ENCODE data around the gene RAPGEF2.
"Not testable (repeated sequence)": the region's sequence is repeated elsewhere in the genome, so short reads cannot be mapped to it uniquely, and the experiment has no call there.

Gene RAPGEF2

GRCh38 chr4:159101988-159102621 is 774 bp upstream of the RAPGEF2 start:
- DNase-seq = no peak

DNA sequence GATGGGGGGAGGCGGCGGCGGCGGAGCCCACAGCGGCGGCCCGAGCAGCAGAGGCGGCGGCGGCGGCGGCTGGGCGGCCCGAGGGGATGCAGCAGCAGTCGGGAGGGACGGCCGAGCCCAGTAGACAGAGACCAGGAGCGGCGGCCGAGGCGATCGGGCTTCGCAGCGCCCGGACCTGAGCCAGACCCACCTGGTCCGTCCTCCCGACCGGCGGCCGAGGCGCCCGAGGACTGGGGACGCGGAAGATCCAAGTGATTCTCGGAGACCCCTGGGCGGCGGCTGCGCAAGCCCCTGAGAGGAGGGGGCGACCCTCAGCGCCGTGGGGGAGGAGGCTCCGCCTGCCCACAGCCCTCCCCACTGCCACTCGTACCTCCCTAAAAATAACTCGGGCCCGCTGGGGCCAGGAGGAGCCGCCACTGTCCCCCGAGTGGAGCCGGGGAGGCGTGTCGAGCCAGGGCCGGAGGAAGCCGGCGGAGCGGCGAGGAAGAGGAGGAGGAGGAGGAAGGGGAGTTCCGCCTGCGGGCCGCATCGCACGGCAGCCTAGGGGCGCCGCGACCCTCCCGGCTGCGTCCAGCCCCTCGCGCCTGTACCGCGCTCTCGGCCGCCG is 608 bp downstream of the RAPGEF2 start:
- DNase-seq = peak; percentile 41

GRCh38 chr4:159104694-159105414 is 2.0 kb downstream of the RAPGEF2 start:
- no peak for DNase-seq

- DNase-seq = no peak
Measured at GRCh38 chr4:159105761-159106243, 2.9 kb downstream of the RAPGEF2 start.

GRCh38 chr4:159106636-159107035 is 3.8 kb downstream of the RAPGEF2 start:
- DNase-seq = no peak

DNA sequence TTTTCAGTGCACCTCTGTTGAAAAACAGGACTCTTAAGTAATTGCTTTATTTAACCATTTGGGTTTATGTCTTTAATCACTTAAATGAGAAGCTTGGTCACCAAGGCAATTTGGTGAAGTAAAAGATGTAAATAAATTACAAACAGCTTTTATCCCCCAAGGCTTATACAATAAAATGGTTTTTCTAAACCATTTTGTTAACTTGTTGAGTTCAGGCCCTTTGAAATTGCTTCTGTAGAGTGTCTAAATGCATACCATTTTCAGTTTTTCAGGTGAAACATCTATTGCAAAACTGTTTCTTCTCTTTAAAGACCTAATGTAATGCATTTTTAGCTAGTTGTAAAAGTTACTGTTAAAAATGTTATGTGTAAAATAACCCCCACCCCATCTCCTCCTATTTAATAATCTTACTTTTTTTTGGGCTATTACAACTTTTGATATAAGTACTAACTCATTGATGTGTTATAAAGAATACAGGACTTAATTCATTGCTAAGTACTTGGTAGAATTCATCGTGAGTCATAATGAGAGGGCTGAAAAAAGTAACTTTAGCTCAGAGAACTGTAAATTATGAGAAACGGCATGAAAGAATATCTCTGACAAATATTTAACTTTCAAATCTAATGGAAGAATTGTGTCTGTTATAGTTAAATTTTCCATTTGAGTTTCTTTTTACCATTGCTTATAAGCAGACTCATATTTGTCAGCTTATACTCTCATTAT is 4.5 kb downstream of the RAPGEF2 start:
- no peak for DNase-seq

DNA sequence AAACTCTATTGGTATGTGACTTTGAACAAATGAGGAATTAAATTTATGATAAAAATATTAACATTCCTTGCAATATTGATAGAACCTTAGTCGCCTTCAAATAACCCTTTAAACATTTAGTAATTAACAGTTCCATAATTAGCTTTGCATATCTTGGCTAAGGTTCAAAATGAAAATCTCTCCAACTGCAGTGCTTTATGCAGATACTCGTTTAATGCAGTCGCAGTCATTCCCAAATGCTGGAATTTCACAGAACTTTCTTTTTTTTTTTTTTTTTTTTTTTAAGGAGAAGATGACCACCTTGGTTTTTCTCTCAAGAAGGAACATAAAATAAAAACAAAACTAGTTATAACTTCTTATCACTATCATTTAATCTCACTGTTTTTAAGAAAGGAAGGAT is 5.2 kb downstream of the RAPGEF2 start:
- DNase-seq = no peak

GRCh38 chr4:159110961-159111360 is 8.1 kb downstream of the RAPGEF2 start:
- DNase-seq = no peak

DNA sequence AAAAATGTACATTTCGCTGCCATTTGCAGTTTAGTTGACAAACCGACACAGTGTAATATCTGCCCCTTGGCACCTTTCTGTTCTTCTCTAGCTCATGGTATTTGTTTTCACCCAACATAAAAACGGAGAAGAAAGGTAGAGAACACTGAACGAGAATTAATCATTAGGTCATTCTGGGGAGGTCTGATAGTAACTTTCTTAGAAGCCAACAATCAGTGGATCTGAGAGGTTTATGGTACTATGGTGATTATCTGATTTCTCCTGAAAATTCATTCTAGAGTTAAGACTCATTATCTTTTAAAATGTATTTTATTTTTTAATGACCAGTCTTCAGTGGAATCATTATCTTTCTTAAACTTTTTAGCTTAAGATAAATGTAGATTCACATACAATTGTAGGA is 8.5 kb downstream of the RAPGEF2 start:
- no peak for DNase-seq

DNA sequence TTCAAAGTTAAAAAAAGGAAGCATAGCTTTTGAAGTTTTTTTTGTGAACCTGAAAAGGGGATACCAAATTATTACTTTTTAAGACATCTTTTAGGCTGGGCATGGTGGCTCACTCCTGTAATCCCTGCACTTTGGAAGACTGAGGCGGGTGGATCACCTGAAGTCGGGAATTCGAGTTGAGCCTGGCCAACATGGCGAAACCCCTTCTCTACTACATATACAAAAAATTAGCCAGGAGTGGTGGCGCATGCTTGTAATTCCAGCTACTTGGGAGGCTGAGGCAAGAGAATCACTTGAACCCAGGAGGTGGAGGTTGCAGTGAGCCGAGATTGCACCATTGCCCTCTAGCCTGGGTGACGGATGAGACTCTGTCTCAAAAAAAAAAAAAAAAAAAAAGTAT is 10.5 kb downstream of the RAPGEF2 start:
- not testable (repeated sequence) for DNase-seq

- DNase-seq = not testable (repeated sequence)
Measured at GRCh38 chr4:159116098-159116497, 13.2 kb downstream of the RAPGEF2 start.

- not testable (repeated sequence) for DNase-seq
Measured at GRCh38 chr4:159116693-159117092, 13.8 kb downstream of the RAPGEF2 start.

- DNase-seq = no peak
Measured at GRCh38 chr4:159117564-159117963, 14.7 kb downstream of the RAPGEF2 start.

- no peak for DNase-seq
Measured at GRCh38 chr4:159117968-159118367, 15.1 kb downstream of the RAPGEF2 start.

- no peak for DNase-seq
Measured at GRCh38 chr4:159121371-159121770, 18.5 kb downstream of the RAPGEF2 start.

DNA sequence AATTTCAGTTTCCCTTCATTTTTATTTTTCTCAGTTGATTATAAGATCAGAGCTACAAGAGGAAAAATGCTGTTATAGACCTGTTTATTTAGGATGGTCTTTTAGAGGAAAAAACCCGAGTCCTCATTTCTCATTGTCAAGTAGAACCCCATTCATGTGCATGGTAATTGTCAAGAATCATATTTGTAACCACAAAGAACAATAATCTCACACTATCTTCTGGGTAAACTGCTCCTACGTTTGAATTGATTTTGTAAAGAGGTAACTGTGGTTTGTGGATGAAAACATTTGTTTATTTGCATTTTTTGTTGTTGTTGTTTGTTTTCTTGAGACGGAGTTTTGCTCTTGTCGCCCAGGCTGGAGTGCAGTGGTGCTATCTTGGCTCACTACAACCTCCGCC is 23.8 kb downstream of the RAPGEF2 start:
- no peak for DNase-seq

- no peak for DNase-seq
Measured at GRCh38 chr4:159127745-159128518, 25.1 kb downstream of the RAPGEF2 start.

GRCh38 chr4:159129814-159130550 is 27.1 kb downstream of the RAPGEF2 start:
- no peak for DNase-seq

DNA sequence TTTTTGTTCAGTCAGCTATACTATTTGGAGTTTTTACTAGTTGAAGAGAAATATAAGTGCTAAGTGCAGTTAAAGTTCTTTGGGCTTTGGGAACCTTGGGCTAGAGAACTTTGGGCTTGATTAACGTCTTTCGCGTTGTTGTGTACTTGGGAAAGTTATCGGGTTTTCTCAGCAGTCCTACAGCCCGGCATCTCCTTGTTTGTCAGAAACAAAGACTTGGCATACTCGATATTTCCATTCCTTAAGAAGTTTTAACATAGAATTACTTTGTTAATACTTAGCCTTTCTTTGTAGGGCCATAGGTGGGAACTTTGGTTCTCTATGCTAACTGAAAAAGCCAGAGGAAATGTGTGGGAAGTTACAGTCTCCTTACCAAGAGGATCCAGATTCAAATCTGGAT is 28.7 kb downstream of the RAPGEF2 start:
- DNase-seq = no peak

GRCh38 chr4:159134429-159134828 is 31.6 kb downstream of the RAPGEF2 start:
- DNase-seq = no peak

DNA sequence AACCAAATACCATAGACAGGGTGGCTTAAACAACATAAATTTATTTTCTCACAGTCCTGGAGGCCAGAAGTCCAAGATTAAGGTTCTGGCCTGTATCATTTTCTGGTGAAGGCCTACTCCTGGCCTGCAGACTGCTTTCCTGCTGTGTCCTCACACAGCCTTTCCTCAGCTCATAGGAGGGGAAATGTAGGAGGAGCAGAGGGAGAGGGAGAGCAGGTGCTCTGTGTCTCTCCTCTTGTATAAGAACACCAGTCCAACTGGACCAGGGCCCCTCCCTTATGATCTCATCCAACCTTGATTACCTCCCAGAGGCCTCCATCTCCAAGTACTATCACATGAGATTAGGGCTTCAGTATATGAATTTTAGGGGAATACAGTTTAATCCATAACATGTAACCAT is 34.3 kb downstream of the RAPGEF2 start:
- no peak for DNase-seq

DNA sequence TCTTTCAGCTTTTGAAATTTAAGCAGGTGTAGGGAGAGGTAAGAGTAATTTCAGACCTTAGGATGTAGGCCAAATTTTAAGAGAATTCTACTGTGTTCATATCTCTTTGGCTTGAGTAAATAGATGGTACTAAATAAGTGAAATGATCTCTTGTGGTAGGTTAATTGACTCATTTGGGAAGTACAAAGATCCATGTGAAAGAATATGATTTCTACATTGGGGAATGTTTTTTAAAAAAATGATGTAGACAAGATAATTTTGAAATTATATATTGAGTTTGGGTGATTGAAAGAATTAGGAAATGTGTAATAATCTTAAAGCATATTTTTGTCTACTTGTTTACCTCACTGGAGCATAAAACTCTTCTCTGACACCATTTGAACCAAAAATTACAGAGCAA is 35.6 kb downstream of the RAPGEF2 start:
- no peak for DNase-seq

Data from activated CD8-positive, alpha-beta memory T cell treated with anti-CD3 and anti-CD28 coated beads, Interleukin-2, amount 50 U/mL, for 4 hours (primary cell).